OCI-LY1 (cell line): ENCODE measurements around the gene TRIB2.

Source experiments
- H2AFZ ChIP-seq: fragments of 200-600 bp; sonication (generic), shearing (Covaris generic); 2 replicates; pipeline ENCODE4 v1.6.0; 2014; ENCODE audit warnings: antibody characterized with exemption, mild to moderate bottlenecking, low read length
- H3F3A ChIP-seq: fragments of 200-600 bp; sonication (generic), shearing (Covaris generic); 2 replicates; pipeline ENCODE4 v1.6.0; 2014; ENCODE audit warnings: mild to moderate bottlenecking, antibody characterized with exemption, low read length, moderate library complexity; ENCODE audit not compliant: insufficient read depth
- H3K27ac ChIP-seq: fragments of 200-600 bp; sonication (generic); 2 replicates; pipeline ENCODE4 v1.5.1; 2014; ENCODE audit warnings: low read length, mixed run types, mild to moderate bottlenecking, low read depth; ENCODE audit not compliant: poor library complexity, severe bottlenecking
- H3K27me3 ChIP-seq: fragments of 200-600 bp; sonication (generic); 2 replicates; pipeline ENCODE4 v1.6.0; 2014; ENCODE audit warnings: antibody characterized with exemption, mild to moderate bottlenecking, low read length, moderate library complexity; ENCODE audit not compliant: insufficient read depth
- H3K36me3 ChIP-seq: fragments of 200-600 bp; sonication (generic); 2 replicates; pipeline ENCODE4 v1.6.1; 2014; ENCODE audit warnings: mild to moderate bottlenecking, antibody characterized with exemption, low read length, moderate library complexity, mixed read lengths; ENCODE audit not compliant: insufficient read depth
- H3K4me1 ChIP-seq: fragments of 200-600 bp; sonication (generic); 2 replicates; pipeline ENCODE4 v1.5.1; 2014; ENCODE audit warnings: mild to moderate bottlenecking, low read length, moderate library complexity; ENCODE audit not compliant: insufficient read depth, severe bottlenecking
- H3K4me2 ChIP-seq: fragments of 200-600 bp; sonication (generic), shearing (Covaris generic); 2 replicates; pipeline ENCODE4 v1.6.1; 2014; ENCODE audit warnings: low read length
- H3K4me3 ChIP-seq: fragments of 200-600 bp; sonication (generic); 2 replicates; pipeline ENCODE4 v1.5.1; 2014; ENCODE audit warnings: low read length, low read depth, mild to moderate bottlenecking, mixed read lengths; ENCODE audit not compliant: poor library complexity, severe bottlenecking
- H3K79me2 ChIP-seq: fragments of 200-600 bp; shearing (Covaris generic); 2 replicates; pipeline ENCODE4 v1.6.1; 2016; ENCODE audit warnings: mixed run types, low read length, mixed read lengths; ENCODE audit not compliant: insufficient read depth
- H3K9ac ChIP-seq: fragments of 200-600 bp; sonication (generic), shearing (Covaris generic); 2 replicates; pipeline ENCODE4 v1.6.1; 2014; ENCODE audit warnings: mild to moderate bottlenecking, low read length, mixed read lengths
- H3K9me2 ChIP-seq: fragments of 200-600 bp; sonication (generic), shearing (Covaris generic); 2 replicates; pipeline ENCODE4 v1.6.1; 2014; ENCODE audit warnings: low read depth, mild to moderate bottlenecking, low read length, mixed read lengths
- H3K9me3 ChIP-seq: fragments of 200-600 bp; shearing (Covaris generic); 2 replicates; pipeline ENCODE4 v1.6.1; 2014; ENCODE audit warnings: low read length, mixed read lengths
- H4K20me1 ChIP-seq: fragments of 200-600 bp; sonication (generic), shearing (Covaris generic); 2 replicates; pipeline ENCODE4 v1.6.0; 2016; ENCODE audit warnings: mild to moderate bottlenecking, low read length; ENCODE audit not compliant: insufficient read depth
- EZH2 ChIP-seq: fragments of 200-600 bp; sonication (generic), shearing (Covaris generic); IDR thresholded peaks from 2 replicates; pipeline ENCODE4 v1.8.0; 2017; ENCODE audit warnings: borderline replicate concordance, mixed run types, mild to moderate bottlenecking, antibody characterized with exemption, low read length, moderate library complexity, mixed read lengths
- TF ChIP-seq, protein P1 (sequence below): fragments of 200-600 bp; sonication (generic), shearing (Covaris generic); IDR thresholded peaks from 2 replicates; pipeline ENCODE4 v1.5.1; 2017; ENCODE audit warnings: mild to moderate bottlenecking, antibody characterized with exemption, low read length, moderate library complexity, mixed read lengths

Gene TRIB2

DNA sequence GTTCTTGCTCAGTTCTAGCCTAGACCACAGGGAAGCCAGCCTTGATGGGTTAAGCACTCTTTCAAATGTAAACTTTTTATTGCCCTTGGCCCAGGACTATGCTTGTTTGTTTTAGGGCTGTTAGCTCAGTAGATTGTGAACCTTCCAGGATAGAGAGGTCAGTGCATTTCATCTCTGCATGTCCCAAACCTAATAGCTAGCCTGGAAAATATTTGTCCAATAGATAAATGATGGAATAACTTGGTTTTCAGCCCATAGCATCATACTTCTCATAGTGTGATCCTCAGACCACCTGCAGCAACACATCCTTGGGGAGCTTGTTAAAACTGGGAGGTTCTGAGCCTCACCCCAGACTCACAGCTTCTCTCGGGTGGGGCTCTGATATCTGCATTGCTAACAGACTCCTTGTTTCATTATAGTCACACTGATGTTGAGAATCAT lies 59.8 kb downstream of the TRIB2 start:
- no peak overlapping the region for H3K9ac ChIP-seq
- no peak overlapping the region for H2AFZ ChIP-seq
- no peak overlapping the region for H3K4me2 ChIP-seq
- TF ChIP-seq, protein P1, sequence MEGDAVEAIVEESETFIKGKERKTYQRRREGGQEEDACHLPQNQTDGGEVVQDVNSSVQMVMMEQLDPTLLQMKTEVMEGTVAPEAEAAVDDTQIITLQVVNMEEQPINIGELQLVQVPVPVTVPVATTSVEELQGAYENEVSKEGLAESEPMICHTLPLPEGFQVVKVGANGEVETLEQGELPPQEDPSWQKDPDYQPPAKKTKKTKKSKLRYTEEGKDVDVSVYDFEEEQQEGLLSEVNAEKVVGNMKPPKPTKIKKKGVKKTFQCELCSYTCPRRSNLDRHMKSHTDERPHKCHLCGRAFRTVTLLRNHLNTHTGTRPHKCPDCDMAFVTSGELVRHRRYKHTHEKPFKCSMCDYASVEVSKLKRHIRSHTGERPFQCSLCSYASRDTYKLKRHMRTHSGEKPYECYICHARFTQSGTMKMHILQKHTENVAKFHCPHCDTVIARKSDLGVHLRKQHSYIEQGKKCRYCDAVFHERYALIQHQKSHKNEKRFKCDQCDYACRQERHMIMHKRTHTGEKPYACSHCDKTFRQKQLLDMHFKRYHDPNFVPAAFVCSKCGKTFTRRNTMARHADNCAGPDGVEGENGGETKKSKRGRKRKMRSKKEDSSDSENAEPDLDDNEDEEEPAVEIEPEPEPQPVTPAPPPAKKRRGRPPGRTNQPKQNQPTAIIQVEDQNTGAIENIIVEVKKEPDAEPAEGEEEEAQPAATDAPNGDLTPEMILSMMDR: no peak
- TF ChIP-seq EZH2: no peak
- H3K9me3 ChIP-seq: no peaks in the 10 kb centered on the region
- H3K36me3 ChIP-seq: no peaks in the 10 kb centered on the region
- H3K27me3 ChIP-seq: no peaks in the 10 kb centered on the region
- no peaks in the 10 kb centered on the region for H3K79me2 ChIP-seq
- H3F3A ChIP-seq: no peaks in the 10 kb centered on the region
- H3K27ac ChIP-seq: no peak overlapping the region
- H3K9me2 ChIP-seq: no peaks in the 10 kb centered on the region
- no peaks in the 10 kb centered on the region for H3K4me1 ChIP-seq
- no peak overlapping the region for H3K4me3 ChIP-seq
- no peaks in the 10 kb centered on the region for H4K20me1 ChIP-seq

DNA sequence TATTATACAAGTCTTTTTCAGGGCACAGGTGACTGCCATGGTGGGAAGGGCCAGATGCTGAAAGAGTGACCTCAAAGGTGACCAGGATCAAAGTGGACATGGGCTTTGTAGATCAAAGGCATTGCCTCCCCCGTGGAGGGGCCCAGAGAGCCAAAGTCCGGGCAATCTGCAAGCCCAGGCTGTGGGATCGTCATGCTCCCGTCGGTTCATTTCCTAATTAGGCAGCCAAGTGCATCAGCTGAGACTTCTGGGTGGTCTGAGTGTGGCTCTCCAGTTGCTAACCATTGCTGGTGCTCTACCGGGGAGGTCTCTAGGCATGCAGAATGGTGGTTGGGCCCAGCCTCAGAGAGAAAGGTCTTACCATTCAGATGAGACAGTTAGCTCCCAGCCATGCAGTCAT lies 61.6 kb downstream of the TRIB2 start:
- H3K9me3 ChIP-seq: no peaks in the 10 kb centered on the region
- no peaks in the 10 kb centered on the region for H3K9me2 ChIP-seq
- no peaks in the 10 kb centered on the region for H3K4me1 ChIP-seq
- TF ChIP-seq, protein P1: no peak
- no peak for TF ChIP-seq EZH2
- no peaks in the 10 kb centered on the region for H3K27me3 ChIP-seq
- no peaks in the 10 kb centered on the region for H3F3A ChIP-seq
- no peak overlapping the region for H2AFZ ChIP-seq
- H3K36me3 ChIP-seq: no peaks in the 10 kb centered on the region
- no peaks in the 10 kb centered on the region for H3K79me2 ChIP-seq
- H3K9ac ChIP-seq: no peak overlapping the region
- no peaks in the 10 kb centered on the region for H4K20me1 ChIP-seq
- no peak overlapping the region for H3K4me3 ChIP-seq
- H3K4me2 ChIP-seq: no peak overlapping the region
- H3K27ac ChIP-seq: no peak overlapping the region

DNA sequence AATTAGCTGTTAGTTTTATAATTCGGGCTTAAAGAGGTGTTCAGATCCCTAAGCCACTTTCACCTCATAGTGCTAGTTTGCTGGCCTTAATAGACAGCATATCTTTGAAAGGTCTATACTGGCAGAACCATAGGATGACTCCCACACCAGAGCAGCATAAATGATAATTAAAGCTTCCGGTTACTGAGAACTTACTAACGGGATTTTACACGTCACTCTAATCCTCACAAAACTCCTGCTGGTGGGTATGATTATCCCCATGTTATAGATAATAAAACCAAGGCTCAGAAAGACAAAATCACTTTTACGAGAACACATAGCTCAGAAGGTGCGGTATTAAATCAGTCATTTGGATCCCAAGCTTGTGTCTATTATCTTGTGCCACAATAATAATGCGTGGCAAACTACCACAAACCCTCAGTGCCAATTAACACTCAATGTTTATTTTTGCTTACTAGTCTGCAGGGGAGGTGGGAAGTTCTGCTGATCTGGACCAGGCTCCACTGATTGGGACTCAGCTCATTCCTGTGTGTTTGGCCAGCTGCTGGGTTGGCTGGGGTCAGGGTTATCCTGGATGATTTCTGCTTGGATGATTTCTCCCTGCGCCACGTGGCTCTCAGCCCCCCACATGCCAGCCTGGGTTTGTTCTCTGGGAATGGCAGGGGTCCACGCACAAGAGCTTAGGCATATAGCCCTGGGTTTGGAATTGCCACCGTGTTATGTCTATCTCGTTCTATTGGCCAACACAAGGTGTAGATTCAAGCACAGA lies 62.3 kb downstream of the TRIB2 start:
- no peaks in the 10 kb centered on the region for H3K4me1 ChIP-seq

More for the DNA sequence above, 62.3 kb downstream of the TRIB2 start:
- H3K9me2 ChIP-seq: no peaks in the 10 kb centered on the region
- no peaks in the 10 kb centered on the region for H4K20me1 ChIP-seq
- H3K9me3 ChIP-seq: no peaks in the 10 kb centered on the region
- no peaks in the 10 kb centered on the region for H3K27me3 ChIP-seq
- H3F3A ChIP-seq: no peaks in the 10 kb centered on the region
- no peak overlapping the region for H3K9ac ChIP-seq
- no peak overlapping the region for H3K27ac ChIP-seq
- H2AFZ ChIP-seq: no peak overlapping the region
- TF ChIP-seq, protein P1: no peak
- TF ChIP-seq EZH2: no peak
- H3K36me3 ChIP-seq: no peaks in the 10 kb centered on the region
- no peak overlapping the region for H3K4me2 ChIP-seq
- no peaks in the 10 kb centered on the region for H3K79me2 ChIP-seq
- no peak overlapping the region for H3K4me3 ChIP-seq
